ENCODE measurements around the gene AFAP1L2.
A peak's percentile ranks its signal among the peaks of the same experiment; 100 is the strongest.

Gene AFAP1L2, protein sequence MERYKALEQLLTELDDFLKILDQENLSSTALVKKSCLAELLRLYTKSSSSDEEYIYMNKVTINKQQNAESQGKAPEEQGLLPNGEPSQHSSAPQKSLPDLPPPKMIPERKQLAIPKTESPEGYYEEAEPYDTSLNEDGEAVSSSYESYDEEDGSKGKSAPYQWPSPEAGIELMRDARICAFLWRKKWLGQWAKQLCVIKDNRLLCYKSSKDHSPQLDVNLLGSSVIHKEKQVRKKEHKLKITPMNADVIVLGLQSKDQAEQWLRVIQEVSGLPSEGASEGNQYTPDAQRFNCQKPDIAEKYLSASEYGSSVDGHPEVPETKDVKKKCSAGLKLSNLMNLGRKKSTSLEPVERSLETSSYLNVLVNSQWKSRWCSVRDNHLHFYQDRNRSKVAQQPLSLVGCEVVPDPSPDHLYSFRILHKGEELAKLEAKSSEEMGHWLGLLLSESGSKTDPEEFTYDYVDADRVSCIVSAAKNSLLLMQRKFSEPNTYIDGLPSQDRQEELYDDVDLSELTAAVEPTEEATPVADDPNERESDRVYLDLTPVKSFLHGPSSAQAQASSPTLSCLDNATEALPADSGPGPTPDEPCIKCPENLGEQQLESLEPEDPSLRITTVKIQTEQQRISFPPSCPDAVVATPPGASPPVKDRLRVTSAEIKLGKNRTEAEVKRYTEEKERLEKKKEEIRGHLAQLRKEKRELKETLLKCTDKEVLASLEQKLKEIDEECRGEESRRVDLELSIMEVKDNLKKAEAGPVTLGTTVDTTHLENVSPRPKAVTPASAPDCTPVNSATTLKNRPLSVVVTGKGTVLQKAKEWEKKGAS

DNA sequence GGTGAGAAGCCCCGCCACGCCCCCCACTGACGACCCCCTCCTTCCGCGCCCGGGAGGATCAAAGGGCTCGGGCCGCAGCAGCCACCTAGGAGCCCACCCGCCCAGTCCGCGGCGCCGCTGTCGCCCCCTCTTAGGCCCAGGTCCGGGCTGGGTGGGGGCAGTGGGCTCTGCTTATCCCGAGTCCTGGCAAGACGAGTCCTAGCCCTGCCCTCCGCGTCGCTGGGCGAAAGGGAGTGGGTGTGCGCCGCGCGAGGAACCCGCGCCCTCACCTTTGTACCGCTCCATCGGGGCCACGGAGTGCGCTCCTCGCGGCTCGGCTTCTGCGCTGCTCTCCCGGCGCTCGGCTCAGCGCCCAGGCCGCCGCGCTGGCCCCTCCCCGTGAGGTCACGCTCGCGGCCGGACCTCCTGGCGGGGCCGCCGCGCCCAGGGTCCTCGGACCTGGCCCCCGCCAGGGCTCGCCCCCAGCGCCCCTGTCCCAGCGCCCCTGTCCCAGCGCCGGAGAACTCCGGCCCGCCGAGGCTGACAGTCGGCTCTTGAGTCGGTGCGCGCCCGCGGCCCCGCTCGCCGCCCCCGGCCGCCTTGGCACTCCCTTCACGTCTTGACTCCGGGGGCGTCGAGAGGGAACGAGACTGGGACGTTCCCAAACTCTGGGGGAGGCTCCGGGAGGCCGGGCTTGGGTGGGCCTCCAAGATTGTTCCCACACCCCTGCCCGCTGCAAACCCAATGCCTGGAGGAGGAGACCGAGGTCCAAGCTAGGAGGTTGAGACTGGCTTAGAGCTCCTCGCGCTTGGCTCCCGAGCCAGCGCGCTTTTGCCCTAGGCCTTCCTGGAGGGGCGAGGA is at the start of gene AFAP1L2:
Gene AFAP1L2 (minus strand): TSS at position 332 of the 840 bp plus-strand sequence. CDS start 47 bp downstream, at position 285.
- DNase-seq, result no peak

DNA sequence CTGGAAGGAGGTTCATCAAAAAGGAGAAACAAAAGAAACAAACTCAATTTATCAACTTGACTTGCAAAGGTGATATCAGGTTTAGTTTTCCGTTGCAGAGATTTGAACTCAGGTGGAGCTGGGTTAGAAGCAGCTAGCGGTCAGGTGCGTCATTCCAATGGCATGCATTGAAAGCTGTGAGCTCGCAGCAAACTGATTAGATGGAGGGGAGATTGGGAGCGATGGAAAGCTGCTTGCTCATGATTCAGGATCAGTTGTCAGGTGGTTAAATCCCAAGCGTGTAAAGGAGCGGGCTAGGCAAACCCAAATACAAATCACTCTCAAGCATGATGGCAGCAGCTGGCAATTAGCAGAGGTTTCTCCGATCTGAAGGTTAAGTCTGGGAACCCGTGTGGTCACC is 49.3 kb upstream of the AFAP1L2 start:
- no peak for DNase-seq

DNA sequence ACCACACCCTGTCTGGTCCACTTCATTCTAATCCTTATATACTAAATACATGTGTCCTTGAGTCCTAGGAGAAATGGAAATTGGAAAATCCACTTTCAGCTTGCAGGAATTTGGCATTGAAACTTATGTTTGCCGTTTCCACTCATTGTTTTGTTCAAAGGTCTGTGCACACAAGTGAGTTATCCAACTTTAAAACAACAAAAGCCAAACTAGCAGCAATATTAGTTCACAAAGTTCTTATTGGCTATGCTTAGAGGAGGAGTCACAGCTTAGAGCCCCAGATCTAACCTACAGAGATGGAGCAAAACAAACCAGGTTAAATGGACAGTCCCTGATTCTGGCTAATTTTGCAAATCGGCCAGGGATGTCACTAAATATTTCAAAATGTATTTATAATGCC is 44.6 kb upstream of the AFAP1L2 start:
- no peak for DNase-seq

DNA sequence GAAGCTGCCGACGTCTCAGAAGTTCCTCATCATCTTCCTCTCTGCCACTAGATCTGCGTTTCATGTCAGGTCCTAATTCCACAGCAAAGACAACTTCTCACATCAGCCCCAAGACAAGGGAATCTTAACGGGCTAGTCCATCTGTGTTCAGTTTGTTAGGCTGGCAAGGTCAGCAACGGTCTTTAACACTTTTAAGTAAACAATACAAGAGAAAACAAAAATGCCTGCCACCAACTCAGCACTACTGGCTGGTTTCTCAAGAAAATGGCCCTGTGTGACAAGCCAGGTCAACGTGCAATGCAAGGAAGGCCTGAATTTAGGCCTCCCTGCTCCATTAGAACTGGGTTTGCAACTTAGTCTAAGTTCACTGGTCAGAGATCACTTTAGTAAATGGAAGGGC is 41.0 kb upstream of the AFAP1L2 start:
- DNase-seq, result no peak

DNA sequence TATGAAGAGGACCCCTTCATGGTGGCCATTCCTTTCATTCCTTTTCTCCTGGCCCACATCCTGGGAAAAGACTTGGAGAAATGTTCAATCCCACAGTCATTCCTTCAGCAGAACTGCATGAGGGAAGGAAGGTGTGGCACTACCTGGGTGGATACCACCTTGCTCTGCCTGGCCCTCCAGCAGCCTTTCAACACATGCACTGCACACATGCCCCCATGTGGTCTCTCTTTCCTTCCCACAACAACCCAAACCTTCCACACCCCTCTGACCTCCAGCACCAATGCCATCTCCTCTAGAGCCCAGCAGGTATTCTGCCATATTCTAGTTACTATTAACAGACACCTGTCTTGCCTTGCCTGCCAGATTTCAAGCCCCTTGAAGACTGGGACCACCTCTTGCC is 40.5 kb upstream of the AFAP1L2 start:
- no peak for DNase-seq

DNA sequence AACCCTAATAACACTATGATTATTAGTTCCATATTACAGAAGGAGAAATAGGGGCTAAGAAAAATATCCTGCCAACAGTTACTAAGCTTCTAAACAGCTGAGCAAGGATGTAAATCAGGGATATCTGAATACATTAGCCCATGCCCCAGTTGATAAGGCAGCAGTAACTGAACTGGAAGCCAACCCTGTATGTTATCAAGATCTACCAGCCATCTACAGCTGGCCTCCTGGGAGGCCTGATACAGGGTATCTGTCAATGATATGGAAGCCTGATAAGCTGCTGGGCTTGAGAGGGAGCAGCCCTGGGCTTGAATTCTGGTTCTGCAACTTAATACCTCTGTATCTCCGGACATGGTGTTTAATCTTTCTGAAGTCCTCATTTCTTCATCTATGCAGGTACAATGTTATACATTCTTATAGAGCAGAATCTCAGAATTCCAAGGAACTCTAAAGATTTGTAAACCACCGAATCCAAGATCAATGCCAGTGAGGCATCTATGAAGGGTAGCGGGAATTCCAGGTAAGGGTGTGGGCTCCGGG is 37.9 kb upstream of the AFAP1L2 start:
- no peak for DNase-seq

DNA sequence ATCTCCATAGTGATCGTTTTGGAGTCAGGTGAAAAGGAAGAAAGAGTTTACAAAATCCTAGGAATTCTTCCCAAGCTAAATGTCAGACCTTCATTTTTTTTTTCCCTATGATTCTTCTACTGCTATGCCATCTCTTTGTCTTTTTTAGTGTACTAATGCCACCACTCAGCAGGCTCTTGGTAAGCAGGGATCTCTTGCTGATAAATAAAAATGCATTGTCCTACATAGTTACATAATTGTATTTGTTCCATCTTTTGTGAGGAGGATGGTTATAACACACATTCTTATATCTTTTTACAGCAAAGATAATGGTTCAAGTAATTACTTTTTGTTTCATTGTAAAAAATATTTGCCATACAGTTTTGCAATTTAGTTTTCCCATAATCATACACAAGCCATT is 36.8 kb upstream of the AFAP1L2 start:
- DNase-seq, result no peak

DNA sequence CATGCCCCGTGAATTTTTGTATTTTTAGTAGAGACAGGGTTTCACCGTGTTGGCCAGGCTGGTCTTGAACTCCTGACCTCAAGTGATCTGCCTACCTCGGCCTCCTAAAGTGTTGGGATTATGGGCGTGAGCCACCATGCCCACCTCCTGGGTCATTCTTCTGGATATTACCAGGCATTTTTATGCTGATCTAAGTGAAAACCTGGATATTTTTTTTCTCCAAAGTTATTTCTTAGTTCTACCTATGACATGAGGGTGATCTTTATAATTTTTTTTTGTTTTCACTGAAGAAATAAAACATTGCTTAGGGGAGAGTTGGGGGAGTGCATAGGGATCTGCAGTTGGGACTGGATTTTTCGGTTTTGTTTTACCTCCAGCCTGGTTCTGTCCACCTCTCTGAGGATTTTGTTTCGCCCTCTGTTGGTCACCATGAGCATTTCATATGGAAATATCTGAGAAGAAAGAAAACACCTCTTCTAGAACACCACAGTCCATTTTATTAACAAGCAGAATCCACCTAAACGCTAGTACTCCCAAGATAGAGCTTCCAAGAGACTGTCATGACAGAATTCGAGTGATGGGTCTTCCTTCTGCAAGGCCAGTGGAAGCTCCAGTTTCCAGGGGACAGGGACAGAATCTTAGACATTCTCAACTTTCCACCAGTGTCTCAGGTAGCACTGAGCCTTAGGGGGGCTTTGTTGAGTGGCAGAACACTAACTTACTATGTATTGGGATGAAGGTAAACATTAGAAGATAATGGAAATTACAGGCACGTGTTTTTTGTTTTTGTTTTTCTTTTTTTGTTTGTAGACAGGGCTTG is 33.4 kb upstream of the AFAP1L2 start:
- no peak for DNase-seq

DNA sequence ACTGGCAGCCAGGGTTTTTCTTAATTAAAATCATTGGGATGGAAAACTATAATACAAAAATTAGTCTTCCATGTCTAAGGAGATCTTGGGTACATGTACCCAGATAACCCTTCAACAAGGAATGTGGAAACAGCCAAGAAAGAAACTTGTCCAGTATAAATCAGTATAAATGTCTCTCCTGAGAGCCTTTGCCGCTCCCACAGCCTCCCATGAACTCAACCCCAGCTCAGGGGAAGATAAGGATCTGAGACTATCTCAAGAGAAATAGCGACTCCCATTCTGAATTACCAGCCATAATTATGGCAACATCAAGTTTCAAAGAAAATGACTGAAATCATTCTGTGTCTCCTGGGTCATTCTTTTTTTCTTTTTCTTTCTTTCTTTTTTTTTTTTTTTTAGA is 32.6 kb upstream of the AFAP1L2 start:
- no peak for DNase-seq

DNA sequence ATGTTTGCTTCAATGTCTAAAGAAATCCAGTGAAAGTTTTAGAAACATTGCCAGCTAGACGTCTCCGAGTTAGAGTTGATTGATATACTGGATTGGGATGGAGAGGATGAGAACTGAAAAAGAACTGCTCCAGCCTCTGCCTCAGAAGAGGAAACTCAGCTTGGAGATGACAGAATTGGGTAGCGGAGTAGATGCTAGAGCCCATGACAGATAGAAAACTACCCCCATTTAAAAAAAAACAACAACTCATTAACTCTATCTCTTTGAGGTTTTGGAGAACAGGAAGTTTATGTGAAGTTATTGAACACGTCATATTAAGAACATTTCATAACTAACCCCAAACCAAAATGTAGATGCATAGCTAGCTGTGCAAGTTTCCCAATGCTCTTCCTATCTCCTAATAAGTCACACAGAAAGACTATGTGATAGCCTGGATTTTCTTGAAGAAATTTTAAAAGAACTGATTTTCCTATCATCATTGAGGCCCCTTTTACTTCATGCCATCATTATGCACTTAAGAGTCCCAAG is 28.3 kb upstream of the AFAP1L2 start:
- no peak for DNase-seq

DNA sequence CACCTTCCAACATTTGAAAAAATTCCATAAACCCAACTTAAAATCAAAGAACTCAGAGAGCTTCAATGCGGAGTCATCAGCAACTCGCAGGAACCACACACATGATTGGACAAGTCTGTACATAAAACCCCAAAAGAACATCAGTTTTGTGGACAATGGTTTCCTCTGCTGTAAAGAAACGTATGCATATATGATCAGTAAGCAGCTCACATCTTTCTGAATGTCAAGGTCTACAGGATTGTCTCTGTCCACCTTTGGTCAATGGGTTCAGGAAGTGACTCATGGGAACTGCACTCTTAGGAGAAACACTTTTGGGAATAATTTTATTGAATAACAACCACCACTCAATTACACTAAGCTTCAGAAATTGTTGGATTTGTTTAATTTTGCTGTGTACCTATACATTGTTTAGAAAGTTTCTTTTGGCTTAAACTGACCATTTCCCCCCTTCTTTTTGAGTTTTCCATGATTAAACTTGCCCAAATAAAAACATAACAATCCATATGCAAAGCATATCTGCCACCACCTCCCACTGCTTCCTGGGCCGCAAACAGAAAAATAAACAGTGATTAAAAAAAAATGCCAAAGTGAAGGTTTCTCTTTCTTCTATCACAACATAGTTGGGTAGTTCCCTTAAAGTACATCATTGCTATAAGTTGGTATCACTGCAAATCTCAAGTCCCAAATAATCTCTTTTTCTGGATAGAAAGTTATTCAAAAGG is 27.3 kb upstream of the AFAP1L2 start:
- DNase-seq, result no peak

DNA sequence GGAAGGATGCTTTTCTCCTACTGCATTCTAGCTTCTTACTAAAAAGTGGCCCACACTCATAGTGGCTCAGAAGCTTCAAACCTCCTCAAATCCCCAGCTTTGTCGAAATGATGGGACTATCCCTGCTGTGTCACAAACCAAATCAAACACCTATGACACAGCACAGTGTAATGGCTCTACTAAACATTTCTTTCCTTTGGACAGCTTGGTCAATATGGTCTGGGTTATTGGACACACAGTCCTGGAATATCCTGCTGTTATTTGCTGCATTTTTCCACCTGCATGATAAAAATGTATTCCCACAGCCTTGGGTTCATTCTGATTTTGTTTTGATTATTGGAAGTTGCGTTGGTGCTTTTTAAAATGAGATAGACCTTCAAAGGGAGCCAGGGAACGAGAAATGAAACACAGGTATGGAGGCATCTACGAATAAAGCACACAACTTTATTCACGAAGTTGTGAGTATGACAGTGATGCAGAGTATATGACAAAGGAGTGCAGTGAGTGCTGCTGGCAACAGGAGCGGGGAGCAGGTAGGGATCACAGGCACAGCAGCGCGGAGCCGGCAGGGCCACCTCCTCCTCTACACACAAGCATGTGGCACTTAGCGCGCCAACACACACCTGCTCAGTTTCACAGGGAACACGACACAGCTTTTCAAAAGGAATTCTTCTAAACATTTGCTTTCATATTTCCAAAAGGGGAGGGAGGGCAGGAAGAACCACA is 26.5 kb upstream of the AFAP1L2 start:
- DNase-seq, result no peak

DNA sequence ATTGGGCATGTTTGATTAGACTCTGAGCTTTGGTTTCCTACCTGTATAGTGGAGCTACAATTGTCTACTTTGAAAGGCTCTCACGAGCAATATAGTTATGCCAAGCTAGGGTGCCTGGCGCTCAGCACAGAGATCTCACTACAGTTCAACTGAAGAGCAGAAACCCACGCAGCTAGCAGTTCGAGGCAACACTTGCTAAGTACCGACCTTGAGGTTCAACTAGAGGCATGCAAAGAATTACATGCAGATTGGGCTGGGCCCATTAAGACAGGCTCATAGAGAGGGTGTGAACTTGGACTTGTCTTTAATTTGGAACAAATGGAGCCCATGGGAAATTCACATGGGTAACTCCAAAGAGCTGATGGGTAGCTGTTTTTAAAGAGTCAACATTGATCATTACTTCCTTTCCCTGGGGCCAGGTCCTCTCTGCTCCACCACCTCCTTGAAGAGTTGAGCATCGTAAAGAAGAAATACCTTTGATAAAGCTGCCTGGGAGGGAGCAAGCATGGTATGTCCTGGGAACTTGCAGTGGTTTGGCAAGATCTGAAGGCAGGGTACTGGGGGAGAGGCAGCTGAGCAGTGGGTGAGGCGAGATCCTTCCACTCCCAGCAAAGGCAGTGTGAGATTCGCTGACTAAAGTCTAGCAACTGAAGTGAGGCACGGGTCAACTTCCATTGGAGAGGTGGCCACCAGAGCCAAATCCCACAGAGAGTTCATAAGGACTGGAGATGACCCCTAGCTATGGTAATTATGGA is 25.5 kb upstream of the AFAP1L2 start:
- DNase-seq, result no peak

DNA sequence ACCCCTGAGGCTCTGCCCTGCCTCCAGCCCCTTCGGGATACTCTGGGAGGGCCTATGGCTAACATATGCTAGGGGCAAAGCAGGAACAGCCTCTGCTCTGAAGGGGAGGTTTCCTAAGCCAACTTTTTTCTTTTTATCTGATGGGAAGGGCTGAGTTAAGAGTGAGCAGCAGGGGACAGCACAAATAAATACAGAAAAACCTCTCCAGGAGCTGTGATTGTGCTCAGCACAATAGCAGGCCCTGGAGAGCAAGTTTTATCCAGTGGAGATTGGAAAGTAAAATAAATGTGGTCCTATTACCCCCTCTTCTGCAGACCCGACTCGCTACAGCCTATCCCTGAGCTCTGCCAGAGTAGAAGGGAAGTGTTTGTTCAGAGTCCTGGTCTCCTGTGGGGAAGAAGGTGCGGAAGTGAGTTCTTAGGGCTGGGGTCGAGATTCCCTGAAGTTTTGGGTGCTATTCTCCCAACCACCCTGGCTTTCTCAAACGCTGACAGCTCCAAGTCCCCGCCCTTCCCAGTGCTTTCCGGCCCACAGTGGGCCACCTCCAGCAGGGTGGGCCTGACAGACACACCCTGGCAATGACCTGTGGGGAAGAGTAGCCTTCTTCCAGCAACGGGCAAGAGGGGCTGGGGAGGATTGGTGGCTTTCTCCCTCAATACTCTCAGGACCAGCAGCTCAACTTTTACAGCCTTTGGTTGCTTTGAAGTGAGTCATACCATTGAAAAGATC is 23.0 kb upstream of the AFAP1L2 start:
- DNase-seq, result no peak

DNA sequence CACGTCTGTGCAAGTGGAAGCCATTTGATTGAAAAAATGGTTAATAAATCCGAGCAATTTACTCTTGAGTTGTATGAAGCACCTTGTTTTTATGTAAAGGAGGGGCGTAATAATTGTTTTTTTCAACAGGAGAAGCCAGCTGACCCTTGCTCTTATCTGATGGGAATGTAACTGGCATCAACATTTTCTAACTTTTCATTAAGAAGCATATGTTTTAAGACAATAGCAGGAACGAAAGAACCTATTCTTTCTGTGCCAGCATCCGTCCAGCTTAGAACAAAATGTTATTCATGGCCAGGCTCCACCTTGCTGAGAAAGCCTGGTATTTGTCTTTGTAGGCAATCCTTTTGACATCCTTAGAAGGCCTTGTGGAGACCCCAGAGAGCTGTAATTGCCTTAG is 22.2 kb upstream of the AFAP1L2 start:
- no peak for DNase-seq

DNA sequence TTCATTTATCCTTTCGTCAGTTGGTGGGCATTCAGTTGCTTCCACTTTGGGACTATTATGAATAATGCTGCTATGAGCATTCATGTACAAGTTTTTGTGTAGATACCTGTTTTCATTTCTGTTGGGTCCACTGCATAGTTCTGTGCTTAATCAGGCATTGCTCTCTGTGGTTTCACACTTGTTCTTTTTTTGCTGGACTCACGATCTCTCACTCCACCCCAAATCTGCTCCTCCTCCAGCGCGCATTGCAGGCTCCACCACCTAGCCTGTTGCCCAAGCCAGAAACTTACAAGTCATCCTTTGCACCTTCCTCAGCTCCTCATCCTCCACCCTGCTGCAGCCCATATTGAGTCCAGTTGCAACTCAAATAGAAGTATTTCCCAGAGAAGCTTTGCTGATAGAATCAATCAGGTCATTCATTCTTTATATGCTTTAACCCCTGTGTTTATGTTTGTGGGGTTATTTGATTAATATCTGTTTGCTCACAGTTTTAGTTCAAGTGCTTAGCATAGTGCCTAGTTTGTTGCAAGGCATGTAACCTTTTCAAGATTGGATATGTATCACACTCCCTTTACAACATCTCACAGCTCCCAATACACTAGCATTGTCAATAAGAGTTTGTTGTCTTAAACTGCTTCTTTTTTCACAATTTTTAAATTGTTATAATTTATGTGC is 16.6 kb upstream of the AFAP1L2 start:
- DNase-seq, result peak; percentile 69

DNA sequence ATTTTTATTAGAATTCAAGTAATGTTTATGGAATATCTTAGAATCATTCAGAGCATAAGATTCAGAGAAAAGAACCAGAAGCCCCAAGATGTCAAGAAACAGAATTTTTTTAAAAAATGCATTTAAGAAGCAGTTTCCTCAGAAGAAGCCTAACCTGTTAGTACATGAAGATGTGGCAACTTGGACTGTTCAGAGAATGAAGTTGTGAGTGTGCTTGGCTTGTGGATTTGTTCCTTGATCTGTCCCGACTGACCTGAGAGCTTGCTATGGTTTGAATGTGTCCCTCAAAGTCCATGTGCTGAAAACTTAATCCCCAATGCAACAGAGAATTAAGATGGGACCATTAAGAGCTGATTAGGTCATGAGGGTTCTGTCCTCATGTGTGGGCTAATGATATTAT is 13.8 kb upstream of the AFAP1L2 start:
- DNase-seq, result no peak

All from NK-92 treated with Interleukin-12 subunit alpha and Interleukin-12 subunit beta, amount 100 ng/mL, for 24 hours (cell line).